GM21786 (cell line): Measurements from ENCODE around the gene OSBPL8.
A peak's percentile ranks its signal among the peaks of the same experiment; 100 is the strongest.
"Not testable (repeated sequence)": the region's sequence is repeated elsewhere in the genome, so short reads cannot be mapped to it uniquely, and the experiment has no call there.

Experiments used
- ATAC-seq: cut with Tn5 transposase; IDR thresholded peaks from one replicate; pipeline ENCODE4 v1.9.1; 2021; ENCODE audit not compliant: unreplicated experiment

OSBPL8 gene

DNA sequence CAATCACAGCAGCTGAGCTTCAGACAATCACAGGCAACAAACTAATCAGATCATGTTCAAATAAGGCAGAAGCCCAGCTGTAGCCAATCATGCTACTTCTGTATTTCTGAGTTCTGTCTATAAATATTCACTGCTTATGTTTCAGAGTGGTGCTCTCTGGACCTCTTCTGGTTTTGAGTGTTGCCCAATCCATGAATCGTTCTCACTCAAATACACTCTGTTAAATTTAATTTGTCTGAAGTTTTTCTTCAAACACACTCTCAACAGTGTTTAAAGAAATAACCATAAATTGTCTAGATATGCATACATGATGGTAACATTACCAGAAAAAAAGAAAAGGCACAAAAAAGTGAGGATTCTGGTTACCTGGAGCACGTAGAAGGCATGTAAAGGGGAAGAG is 133.4 kb downstream of the OSBPL8 start:
- ATAC-seq = no peak

DNA sequence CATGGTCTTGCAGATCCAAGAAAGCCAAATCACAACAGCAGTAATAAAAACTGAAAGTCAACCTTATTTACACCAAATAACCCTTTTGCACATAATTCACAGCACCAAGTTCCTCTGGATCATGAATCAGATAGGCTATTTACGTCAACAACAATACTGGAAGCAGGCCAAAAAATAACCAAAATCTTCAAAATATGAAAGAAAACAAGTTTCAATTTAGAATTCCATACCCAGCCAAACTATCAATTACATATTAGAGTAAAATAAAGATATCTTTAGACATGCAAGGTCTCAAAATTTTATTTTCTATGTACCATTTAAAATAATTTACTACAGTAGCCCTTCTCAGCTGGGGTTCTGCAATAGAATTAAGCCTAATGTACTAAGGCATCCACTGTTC is 134.6 kb downstream of the OSBPL8 start:
- no peak for ATAC-seq

DNA sequence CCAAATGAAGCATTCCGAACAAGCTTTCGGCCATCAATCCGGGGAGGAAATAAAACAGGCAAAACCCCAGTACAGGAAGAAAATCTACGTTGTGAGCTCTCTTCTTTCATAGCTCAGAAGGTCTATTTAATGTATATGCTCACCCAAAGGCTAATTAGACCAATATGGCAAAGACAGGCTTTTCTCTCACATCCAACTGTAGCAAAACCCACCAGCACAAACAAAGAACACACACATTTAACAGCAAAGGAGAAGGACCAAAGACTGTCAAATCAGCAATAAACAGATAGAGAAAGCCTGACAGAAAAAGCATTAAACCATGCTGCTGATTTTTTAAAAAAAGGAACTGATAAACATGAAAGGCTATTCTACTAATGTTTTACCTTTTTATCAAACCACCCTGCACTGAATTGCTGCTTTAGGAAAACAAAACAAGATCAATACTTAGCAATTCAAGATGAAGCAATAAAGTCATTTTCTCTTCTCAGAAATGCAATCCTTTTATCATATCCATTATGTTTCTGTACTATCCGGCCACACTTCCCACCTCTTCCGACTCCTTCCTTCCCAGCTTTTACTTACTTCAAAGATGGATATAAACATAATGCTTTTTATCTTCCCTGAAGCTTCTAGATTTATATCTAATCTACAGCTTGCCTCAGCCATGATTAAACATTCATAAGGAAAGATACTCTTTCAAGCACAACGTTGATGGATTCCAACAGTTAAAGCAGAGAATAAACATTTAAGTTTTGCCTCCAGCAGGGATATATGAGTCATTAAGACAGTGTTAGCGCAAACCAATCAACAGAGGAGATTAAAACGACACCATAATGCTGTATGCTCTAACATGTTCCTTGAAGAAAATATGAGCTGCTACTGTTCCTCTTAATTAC is 136.8 kb downstream of the OSBPL8 start:
- no peak for ATAC-seq

DNA sequence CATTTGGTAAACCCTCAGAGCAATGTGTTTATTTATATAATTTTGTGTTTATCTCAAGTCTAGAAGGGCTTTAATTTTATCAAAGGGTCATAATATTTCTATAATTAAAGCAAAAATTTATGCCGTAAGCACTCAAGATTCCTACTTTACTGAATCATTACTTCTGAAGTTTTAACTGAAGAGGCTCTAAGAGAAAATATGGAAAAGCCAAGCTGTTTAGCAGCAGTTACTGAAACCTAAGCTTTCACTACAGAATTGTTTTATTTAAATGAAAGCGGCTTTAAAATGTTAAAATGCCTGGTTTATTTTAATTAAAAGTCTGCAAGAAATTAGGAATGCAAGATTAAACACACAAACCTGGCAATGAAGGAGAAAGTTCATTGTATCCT is 137.4 kb downstream of the OSBPL8 start:
- no peak for ATAC-seq

DNA sequence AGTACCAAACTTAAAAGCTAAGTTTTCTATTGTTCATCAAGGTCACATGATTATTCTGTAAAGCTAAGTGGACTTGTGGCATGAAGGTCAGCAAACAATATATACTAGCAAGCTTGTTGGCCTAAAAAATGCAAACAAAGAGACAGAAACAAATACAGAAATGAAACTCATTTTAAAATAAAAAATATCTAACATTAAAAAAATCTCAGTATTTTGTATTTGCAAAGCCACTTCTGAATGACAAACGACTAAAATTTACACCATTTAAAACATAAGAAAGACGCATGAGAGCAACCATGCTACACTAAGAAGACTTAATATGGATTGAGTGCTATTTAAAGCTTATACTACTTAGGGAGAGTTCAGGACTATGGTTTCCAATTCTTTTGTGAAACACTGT is 138.5 kb downstream of the OSBPL8 start:
- ATAC-seq = no peak

DNA sequence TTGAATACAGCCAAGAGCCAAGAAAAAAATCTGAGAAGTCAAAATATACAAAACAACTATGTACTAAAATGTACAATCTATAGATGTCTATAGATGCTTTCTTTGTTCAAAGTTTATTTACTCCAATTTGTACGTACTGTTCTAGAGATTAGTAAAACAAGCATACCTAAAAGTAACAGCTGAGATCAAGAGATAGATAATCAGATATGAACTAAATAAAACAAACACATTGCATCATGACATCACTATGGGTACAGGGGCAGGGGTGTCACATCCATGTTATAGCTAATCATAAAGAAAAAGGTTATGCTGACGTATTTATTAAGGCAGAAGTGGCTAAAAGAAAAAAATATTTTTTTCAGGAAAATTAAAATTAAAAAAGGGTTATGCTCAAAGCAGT is 139.3 kb downstream of the OSBPL8 start:
- no peak for ATAC-seq

DNA sequence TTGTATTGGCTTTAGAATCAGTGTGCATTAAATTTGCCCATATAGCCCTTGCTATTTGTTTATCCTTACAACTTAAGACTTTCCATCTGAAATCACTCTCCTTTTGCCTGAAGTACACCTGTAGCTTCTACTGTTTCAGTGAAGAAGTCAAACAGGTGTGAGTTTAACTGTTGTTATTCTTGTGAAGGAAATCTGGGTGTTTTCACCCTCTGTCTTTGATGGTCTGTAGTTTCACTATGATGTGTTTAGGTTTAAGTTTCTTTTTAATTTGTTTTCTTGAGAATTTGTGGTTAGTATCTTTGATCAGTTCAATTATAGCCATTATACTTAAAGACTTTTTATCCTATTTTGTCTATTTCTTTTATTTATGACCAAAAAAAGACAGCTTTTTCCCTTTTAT is 142.5 kb downstream of the OSBPL8 start:
- peak; percentile 48 for ATAC-seq

DNA sequence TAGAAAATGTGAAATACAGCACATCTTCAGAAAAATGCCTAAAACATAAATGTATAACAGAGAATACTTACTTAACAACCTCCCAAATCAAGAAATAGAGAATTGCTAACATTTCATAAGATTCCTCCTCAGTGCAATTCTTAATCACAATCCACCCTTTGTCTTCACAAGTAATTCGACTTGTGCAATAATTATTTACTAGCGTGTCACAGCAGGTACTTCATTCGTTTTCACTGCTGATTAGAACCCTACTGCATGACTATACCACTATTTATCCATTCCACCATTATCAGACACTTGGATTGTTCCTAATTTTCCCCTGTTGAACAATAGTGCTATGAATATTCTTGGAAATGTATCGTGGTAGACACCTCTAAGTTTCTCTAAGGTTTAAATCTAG is 146.4 kb downstream of the OSBPL8 start:
- no peak for ATAC-seq

DNA sequence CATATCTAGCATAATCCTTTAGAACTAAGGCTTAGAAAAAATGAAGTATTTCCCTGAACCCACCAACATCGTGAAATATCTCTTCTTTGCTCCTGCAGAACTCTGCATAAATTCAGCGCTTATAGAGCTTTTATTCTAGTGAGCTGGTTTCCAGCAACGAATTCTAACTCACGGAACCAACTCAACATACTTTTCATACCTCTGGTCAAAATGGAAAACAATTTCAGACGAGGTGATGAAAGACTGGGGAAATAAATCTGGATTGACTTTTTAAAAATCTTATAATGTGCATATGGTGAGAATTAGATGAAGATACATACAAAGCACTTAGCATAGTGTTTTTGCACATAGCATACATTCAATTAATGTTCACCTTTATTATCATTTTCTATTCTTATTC is 148.8 kb downstream of the OSBPL8 start:
- no peak for ATAC-seq

DNA sequence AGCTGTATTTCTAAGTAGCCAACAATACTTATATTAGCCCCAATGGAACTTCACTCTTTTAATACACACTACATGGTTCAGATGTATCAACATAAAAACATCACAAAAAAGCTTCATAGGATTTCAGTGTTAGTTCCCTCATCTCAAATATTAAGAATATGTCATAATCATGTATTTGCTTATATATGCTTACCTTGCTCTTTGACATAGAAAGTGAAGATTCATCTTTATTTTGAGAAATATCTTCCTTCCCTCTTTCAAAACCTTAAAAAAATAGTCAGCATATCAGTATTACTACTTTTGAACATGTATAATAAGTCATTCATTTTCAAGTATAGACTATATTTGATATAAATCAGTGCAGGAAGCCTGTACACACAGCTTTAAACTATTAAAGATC is 149.2 kb downstream of the OSBPL8 start:
- ATAC-seq = no peak

DNA sequence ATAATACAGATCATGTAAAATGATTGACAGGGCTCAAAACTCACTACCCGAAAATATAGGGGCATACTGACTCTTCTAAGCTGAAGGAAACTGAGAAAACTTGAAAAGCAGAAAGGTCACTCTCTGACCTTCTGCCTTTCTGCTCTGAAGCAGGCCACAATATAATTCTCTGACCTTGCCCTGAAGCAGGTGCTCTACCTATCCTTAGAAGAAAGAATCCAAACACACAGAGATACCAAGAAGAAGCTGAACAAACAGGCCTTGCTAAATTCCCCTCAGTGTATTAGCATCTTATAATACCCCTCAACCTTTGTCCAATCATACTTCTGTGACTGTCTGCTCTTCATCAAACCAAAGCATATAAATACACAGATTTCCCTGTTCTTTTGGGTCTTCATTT is 150.5 kb downstream of the OSBPL8 start:
- ATAC-seq = no peak

DNA sequence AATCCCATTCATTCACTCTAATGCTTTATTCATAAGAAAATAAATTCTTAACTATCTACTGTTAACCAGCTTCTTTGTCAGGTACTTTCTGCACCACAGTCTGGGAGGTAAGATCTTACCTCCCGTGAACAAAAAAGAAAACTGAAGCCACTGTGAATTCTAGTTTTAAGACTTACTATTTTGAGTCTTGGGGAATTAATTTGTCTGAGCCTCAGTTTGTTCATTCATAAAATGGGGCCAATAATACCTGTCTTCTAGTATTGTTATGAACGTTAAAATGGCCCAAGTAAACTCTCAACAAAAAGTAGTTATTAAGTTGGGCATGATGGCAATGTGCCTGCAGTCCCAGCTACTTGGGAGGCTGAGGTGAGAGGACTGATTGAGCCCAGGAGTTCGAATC is 151.9 kb downstream of the OSBPL8 start:
- no peak for ATAC-seq

DNA sequence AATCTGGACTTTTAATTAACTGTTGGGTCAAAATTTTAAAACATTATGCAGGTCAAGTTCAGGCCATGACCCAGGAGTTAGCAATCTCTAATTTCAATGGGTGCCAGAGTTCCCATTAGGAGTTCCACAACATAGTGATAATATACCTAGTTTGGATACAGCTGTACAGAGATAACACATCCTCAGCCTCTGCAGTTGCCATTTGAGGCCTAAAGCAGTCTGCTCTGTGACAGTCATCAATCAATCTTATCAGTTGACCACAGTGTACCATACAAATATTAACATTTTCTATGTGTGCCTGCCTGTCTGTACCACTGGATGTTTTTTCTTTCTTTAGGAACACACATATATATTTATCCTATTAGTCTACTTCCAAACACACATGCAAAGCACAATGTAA is 157.3 kb downstream of the OSBPL8 start:
- ATAC-seq = no peak

DNA sequence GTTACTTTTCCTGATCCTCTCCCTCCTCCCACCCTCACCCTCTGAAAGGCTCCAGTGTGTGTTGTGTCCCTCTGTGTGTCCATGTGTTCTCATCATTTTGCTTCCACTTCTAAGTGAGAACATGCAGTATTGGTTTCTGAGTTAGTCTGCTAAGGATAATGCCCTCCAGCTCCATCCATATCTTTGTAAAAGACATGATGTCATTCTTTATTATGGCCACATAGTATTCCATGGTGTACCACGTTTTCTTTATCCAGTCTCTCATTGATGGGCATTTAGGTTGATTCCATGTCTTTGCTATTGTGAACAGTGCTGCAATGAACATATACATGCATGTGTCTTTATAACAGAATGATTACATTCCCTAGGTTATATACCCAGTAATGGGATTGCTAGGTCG is 159.4 kb downstream of the OSBPL8 start:
- ATAC-seq = no peak

DNA sequence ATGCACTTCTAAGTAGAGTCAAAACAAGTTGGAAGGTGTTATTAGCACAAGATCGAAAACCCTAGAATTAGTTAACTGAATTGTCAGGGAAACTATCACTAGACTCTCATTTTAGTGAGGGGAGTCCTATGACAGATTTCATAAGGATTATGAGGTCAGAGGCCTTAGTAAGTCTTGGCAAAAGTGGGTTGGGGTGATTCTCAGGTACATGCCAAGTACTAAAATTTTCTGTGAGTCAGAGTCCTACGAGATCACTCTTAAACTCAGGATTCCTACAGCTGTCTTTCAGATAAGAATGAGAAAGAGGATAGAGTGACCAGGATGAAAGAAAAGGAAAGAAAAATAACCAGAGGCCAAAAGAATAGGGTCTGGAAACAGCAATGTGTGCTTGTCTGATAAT is 160.5 kb downstream of the OSBPL8 start:
- ATAC-seq = no peak

DNA sequence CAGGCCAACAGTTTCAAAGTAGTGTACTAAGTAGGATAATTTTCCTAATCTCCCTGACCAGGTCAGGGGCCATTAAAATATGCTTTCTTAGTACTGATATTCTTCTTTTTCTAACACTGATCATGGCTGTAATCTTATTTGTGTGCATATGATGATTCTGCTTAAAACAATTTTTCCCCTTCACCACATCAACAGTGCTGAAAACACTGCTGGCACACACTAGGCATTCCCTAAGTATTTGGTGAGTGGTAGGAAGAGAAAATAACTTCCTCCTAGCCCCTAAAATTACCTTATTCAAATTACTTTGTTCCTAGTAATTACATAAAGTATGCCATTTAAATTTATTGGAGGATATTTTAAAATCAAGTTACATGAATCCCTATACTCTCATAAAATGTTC is 161.5 kb downstream of the OSBPL8 start:
- ATAC-seq = no peak

DNA sequence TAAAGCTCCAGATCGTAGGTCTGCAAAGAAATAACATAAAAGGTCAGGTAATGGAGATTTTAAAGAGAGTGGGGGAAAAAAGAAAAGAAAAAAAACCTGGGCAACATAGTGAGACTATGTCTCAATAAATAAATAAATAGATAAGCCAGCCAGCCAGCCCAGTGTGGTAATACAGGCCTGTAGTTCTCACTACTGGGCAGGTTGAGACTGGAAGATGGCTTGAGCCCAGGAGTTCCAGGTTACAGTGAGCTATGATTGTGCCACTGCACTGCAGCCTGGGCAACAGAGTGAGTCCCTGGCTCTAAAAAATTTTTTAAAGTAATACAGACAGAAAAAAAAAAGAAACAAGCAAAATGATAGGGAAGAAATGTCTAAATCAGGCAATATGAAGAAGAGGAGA is 168.1 kb downstream of the OSBPL8 start:
- no peak for ATAC-seq

DNA sequence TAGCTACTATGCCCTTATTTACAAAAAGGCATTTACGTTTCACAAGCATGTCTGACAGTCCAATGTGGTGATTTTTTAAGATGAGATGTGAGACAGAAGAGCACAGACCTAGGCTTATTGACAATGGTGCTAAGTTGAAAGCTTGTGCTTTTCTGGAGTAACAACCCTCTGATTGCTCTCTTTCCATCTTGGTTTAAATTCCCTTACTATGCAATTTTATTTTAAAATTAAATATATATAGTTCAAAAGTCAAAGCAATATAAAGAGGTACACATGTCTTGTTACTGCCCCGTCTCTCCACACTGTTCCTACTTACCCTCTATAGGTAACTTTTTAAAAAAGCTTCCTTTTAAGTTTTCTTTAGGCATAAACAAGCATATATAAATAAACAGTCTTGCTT is 172.0 kb downstream of the OSBPL8 start:
- ATAC-seq = no peak

DNA sequence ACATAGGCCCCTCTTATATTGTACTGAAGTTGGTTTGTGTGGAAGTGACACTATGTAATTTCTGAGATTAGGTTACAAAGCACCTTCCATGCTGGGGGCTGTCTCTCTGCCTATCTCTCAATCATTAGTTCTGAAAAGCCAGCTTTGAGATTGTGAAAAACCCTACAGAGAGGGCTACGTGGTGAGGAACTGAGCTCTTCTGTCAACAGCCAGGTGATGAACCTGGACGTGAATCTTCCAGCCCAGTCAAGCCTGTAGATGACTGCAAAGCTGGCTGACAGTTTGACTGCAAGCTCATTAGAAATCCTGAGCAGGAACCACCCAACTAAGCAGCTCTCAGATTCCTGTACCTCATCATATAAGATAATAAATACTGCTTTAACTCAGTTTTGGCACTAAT is 175.0 kb downstream of the OSBPL8 start:
- no peak for ATAC-seq

DNA sequence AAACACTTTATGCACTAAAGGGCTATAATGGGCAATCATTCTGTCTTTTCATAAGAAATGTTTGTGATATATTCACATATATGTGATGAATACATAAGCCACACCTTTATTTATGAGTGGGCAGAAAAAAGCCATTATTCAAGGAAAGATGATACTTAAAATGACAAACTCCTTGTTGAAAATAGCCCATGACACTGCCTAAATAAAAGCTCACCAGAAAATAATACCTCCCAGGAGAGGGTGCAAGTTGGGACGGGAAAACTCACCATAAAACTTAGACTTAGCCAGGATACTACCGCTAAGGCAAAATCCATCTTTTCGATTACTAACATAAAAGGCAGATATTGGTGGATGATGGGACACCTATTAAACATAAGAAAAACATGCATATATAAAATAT is 175.6 kb downstream of the OSBPL8 start:
- ATAC-seq = no peak

DNA sequence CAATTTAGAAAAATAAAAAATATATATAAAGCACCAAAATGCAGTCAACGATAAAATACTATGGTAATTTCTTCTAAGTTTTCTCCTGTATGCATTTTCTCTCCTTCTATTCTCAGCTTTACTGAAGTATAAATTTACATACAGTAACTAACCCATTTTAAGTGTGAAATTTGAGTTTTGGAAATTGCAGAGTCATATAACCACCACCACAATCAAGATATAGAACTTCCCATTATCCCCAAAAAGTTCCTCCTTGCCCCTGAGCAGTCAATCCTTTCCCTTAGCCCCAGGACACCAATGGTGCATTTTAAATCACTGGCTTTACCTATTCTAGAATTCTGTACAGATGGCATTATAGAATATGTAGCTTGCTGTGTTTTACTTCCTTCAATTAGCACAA is 180.3 kb downstream of the OSBPL8 start:
- no peak for ATAC-seq

DNA sequence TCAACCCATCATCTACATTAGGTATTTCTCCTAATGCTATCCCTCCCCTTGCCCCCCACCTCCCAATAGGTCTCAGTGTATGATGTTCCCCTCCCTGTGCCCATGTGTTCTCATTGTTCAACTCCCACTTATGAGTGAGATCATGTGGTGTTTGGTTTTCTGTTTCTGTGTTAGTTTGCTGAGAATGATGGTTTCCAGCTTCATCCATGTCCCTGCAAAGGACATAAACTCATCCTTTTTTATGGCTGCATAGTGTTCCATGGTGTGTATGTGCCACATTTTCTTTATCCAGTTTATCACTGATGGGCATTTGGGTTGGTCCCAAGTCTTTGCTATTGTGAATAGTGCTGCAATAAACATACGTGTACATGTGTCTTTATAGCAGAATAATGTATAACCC is 182.7 kb downstream of the OSBPL8 start:
- ATAC-seq = not testable (repeated sequence)

DNA sequence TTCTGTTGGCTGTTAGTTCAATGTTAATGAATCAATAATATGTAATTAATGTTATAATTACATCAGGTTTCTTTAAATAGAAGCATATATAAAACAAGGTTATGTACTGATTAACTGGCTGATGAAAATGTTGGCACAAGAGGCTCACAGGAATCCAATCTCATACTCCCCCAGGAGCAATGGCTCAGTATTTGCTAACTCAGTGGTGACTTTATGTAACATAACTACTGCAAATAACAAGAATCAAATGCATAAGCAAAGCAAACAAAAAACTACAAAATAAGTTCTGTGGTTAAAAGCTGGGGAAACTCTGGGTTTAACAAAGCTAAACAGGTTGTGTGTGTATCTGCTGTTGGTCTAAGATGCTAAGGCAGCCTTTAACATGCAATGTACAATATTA is 183.6 kb downstream of the OSBPL8 start:
- ATAC-seq = no peak
